ENCODE results near the gene MASP2.
A peak's percentile ranks its signal among the peaks of the same experiment; 100 is the strongest.
"Not testable (repeated sequence)": the region's sequence is repeated elsewhere in the genome, so short reads cannot be mapped to it uniquely, and the experiment has no call there.

MASP2 gene

GRCh38 chr1:11046625-11047365 is at the start of gene MASP2:
Gene MASP2, minus strand, starts transcription at chr1:11047239. Its CDS starts 32 bp downstream, at chr1:11047207.
- no peak for DNase-seq (ENCODE audit: low read depth)

- not testable (repeated sequence) for DNase-seq (ENCODE audit: low read depth)
Measured at GRCh38 chr1:11083784-11084183, 36.7 kb upstream of the MASP2 start.

- no peak for DNase-seq (ENCODE audit: low read depth)
Measured at GRCh38 chr1:11080931-11081330, 33.9 kb upstream of the MASP2 start.

- DNase-seq (ENCODE audit: low read depth) = peak; percentile 74
Measured at GRCh38 chr1:11078631-11079030, 31.6 kb upstream of the MASP2 start.

- not testable (repeated sequence) for DNase-seq (ENCODE audit: low read depth)
Measured at GRCh38 chr1:11073398-11073797, 26.4 kb upstream of the MASP2 start.

GRCh38 chr1:11072216-11072917 is 25.3 kb upstream of the MASP2 start:
- DNase-seq (ENCODE audit: low read depth) = no peak

- no peak for DNase-seq (ENCODE audit: low read depth)
Measured at GRCh38 chr1:11071463-11072215, 24.6 kb upstream of the MASP2 start.

GRCh38 chr1:11070876-11071275 is 23.8 kb upstream of the MASP2 start:
- DNase-seq (ENCODE audit: low read depth) = no peak

- no peak for DNase-seq (ENCODE audit: low read depth)
Measured at GRCh38 chr1:11068600-11069473, 21.8 kb upstream of the MASP2 start.

GRCh38 chr1:11067716-11068599 is 20.9 kb upstream of the MASP2 start:
- DNase-seq (ENCODE audit: low read depth) = no peak

GRCh38 chr1:11065796-11066195 is 18.8 kb upstream of the MASP2 start:
- no peak for DNase-seq (ENCODE audit: low read depth)

- DNase-seq (ENCODE audit: low read depth) = no peak
Measured at GRCh38 chr1:11064942-11065341, 17.9 kb upstream of the MASP2 start.

GRCh38 chr1:11063937-11064537 is 17.0 kb upstream of the MASP2 start:
- not testable (repeated sequence) for DNase-seq (ENCODE audit: low read depth)

GRCh38 chr1:11062965-11063401 is 15.9 kb upstream of the MASP2 start:
- DNase-seq (ENCODE audit: low read depth) = peak; percentile 62

GRCh38 chr1:11061652-11062365 is 14.8 kb upstream of the MASP2 start:
- no peak for DNase-seq (ENCODE audit: low read depth)

GRCh38 chr1:11059968-11060830 is 13.2 kb upstream of the MASP2 start, which contains the start of gene SRM:
Gene SRM, minus strand, starts transcription at chr1:11060018. Its CDS starts 75 bp downstream, at chr1:11059943.
- peak; percentile 82 for DNase-seq (ENCODE audit: low read depth)

- DNase-seq (ENCODE audit: low read depth) = no peak
Measured at GRCh38 chr1:11059155-11059967, 12.3 kb upstream of the MASP2 start.

All from stromal cell of bone marrow (primary cell).